HG02884 (cell line): ENCODE results near the gene COL3A1.

Experiments used
- ATAC-seq: cut with Tn5 transposase; IDR thresholded peaks from one replicate; pipeline ENCODE4 v1.9.1; 2021; ENCODE audit warnings: mild to moderate bottlenecking, moderate library complexity; ENCODE audit not compliant: unreplicated experiment

The COL3A1 gene

DNA sequence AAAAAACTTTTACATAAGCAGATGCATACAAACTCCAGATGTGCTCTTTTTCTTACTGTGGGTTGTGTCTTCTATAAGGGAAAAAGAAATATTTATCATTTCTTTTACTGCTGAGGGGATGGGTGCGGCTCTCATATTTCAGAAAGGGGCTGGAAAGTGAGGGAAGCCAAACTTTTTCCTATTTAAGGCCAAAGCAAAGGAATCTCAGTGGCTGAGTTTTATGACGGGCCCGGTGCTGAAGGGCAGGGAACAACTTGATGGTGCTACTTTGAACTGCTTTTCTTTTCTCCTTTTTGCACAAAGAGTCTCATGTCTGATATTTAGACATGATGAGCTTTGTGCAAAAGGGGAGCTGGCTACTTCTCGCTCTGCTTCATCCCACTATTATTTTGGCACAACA is at the start of gene COL3A1:
COL3A1 (plus strand) TSS at position 210 of the 400 bp plus-strand sequence; CDS start at position 327, 117 bp downstream.
- ATAC-seq = no peak

DNA sequence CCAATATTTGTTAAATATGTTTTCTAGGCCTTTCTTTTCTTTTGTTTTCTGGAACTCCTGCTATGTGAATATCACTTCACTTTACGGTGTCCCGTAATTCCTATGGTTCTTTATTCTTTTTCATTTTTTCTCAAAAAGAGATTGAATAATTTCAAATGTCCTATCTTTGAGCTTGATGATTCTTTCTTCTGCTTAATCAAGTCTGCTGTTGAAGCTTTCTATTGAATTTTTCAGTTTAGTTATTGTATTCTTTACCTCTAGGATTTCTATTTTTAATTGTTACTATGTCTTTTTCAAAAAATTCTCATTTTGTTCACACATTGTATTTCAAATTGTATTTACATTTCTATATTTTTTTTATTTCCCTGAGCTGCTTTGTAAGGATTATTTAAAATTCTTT is 45.5 kb upstream of the COL3A1 start:
- ATAC-seq = no peak

DNA sequence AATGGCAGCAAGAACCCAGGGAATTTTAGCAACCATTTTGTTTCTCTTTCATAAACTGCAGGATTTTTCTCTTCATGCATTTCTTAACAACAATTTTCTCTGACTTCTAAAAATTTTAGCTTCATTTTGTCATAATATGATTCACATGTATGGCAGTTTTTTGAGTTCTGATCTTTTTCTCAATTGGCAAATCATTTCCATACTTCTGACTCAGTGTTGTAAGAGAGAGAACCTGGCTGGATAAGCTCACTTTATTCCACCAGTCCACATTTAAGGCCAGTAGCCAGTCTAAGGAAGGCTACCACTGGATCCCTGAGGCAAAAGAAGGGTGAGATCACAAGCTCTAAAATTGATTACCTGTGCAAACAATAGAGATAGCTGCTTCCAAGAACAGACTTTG is 42.8 kb upstream of the COL3A1 start:
- no peak for ATAC-seq

DNA sequence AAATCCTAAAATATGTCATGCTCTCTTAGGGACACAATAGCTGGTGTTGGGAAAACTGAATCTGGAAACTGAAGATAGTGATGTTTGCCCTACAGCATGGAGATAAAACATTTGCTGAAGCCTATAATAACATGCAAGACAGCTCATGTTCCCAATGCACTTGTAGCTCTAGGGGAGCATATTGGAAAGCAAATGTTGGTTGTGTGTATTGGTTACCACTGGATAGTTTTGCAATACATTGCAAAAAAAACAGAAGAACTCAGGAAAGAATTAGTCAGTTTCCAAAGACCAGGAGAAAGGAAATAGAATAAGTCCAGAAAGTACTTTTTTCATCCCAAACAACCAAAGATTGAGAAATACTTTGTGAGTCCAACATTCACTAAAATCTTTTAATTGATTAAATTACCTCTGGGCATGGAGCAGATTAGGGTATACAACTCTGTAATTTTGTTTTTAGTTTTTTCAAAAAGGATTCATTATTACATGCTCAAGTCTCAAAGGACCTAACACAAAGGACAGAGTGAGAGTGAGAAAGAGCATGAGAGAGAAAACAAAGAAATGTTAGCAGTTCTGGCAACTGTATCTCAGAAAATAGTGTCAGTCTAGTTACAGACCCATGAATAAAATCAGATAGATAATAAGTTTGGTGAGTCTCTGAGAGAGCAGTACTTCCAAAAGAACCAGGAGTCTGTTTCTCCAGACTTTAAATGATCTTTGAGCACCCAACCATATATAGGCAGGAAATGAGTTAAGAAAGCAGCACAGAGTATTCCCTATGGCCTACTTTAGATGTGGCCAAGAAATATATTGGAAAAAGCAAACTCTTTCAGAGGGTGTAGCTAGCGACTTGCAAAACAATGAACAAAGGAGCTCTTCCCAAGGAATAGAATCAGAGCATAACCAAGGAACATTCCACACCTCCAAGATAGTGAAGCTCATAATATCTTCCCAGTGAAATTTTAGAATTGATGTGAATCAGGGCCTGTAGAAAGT is 36.6 kb upstream of the COL3A1 start:
- no peak for ATAC-seq

DNA sequence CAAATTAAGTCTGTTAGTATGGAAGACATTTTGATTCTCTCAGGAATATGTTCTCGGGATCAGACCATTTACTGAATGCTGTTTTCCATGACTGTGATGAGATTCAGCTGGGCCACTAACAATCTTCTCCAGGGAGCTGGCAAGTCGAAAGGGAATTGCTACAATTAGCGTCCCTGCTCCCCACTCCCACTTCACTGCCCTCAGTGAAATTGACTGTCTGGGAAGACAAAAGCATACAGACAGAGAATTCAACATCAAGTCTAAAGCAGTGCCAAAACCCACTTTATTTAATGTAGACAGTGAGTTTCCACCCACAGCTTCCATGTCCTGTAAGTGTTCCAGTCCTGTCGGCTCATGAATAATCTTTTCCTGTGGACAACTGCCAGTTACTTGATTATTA is 34.0 kb upstream of the COL3A1 start:
- no peak for ATAC-seq

DNA sequence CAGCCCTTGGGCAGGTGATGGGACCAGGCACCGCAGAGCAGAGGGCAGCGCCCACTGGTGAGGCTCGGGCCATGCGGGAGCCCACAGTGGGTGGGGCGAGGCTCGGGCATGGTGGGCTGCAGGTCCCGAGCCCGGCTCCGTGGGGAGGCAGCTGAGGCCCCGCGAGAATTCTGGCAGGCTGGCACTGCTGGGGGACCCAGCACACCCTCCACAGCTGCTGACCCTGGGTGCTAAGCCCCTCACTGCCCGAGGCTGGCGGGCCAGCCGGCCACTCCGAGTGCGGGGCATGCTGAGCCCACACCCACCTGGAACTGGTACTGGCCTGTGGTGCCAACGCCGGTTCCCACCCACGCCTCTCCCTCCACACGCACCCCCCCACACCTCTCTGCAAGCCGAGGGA is 29.7 kb upstream of the COL3A1 start:
- no peak for ATAC-seq

DNA sequence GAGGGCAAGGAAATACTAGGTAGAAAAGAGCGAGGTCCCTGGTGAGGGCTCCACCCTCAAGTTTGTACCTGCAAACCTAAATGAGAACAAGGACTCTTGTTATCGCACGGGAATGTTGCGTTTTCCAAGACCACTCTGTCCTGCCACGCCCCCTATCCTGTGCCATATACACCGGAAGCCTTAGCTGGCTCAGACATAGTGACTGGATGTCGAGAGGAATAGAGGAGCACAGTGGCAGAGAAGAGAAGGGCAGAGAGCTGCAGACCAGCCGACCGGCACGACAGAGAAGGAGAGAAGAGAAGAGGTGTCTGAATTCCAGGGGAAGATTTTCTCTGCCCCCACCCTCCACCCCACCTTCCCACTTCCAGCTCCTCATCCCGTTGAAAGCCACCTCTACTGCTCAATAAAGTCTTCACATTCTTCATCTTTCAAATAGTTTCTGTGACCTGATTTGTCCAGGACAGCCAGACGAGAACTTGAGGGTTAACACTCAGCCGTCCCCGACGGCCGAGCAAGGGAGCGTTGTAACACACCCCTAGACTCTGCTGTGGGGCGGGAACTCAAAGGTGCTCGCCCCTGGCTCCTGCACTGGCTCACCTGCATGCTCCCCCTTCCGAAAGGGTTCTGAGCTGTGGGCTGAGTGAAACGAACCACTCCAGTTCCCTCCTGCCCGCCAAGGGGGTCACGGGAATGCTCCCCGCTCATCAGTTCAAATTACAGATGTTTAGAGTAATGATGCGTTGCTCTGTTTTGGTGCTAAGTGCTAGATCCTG is 24.9 kb upstream of the COL3A1 start:
- no peak for ATAC-seq

DNA sequence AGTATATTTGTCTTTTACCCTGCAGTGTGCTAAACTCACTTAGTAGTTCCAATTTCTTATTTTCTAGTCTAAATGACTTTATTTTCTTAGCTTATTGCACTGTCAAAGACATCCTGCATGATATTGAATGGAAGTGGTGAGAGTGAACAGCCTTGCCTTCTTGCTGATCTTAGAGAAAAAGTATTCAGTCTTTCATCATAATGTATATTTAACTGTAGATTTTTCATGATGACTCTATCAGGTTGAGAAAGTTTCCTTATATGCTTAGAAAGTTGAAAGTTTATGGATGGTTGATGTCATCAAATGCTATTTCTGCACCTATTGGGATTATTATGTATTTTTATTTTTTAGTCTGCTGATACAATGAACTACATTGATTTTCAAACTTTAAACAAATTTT is 21.3 kb upstream of the COL3A1 start:
- no peak for ATAC-seq

DNA sequence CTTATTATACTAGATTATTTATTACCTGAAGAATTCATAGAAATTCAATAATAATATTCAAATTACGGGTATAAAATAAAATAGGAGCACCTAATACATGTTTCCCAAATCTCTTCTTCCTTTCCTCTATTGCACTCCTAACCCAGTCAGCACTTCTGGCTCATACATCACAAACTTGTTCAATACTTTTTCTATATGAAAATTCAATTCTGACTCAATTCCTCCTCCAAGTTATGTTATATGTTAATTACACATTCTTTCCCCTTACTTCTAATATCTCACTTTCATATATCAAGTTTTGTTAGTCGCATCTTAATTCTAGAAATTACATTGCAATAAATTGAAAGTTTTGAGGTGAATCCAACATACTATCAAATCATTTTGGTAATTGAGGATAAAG is 17.9 kb upstream of the COL3A1 start:
- no peak for ATAC-seq

DNA sequence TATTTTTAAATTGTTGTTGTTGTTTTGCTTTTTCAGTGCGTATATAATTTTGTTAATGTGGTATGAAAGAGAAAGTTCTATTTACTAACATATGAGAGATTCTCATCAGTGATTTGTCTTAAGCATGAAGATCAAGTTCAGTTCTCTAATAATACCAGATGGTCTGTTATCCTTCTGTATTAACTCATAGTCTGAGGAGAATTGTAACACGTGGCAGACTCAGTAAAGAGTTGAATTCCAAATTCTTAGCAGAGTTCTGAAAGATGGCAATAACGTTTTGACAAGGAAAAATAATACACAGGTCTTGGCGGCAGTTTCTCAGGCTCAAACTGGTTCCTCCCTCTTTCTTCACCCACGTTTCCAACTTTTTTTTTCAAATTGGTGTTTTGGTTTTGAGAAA is 17.2 kb upstream of the COL3A1 start:
- ATAC-seq = no peak

DNA sequence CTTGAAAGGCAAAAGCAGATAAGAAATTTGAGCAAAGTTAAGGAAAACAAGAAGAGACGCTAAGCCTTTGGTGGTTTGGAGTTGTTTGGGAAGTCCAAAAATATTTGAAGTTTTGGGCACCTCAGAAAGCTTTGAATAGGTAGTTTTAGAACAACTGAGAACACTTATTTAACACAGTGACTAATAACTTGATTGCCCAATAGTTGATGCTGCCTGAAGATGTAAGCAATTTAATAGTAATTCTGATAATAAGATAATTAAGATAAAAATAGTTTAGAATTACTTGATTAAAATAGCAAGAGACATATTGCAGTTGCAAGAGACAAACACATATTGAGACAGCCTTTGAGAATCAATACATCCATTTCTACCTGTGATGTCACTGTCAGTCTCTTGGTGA is 16.5 kb upstream of the COL3A1 start:
- ATAC-seq = no peak

DNA sequence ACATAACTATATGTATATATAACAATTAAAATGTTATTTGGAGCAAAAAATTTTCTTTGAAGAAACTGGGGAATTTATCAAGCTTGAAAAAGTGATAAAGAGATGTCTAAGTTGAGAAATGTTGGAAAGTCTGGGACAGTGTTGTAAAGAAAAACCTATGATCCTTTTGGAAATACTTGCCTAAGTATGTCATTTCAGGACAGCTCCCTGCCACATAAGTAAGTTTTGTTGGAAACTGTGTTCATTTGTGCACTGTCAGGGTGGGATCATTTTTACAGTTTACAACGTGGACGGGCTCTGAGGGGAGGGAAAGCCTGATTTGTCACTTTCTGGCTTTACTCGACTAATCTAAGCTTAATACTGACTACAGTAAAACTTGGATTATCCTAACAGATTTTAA is 10.4 kb upstream of the COL3A1 start:
- ATAC-seq = no peak

DNA sequence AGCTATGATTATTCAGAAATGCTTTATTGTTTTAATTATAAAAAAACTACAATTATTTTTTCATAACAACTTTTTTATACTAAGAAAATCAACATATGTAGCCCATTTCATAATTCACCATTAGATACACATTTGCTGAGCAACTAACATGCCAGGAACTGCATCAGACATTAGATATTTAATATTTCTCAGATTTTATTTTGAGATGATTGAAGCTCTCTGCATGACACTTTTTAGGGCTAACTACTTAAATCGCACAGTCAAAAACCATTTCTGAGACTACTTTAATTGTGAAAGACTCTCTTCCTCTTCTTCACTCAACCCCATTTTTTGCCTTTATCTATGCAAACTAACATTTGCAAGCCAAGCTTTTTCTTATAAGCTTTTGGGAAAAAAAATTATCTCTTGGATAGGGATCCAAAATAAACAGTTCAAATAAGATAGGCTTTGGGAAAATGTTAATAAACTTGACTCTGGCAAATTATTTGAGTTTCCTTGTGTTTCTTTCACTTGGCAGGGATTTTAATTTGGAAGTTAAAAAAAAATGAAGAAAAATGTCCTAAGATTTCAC is 9.1 kb upstream of the COL3A1 start:
- no peak for ATAC-seq

DNA sequence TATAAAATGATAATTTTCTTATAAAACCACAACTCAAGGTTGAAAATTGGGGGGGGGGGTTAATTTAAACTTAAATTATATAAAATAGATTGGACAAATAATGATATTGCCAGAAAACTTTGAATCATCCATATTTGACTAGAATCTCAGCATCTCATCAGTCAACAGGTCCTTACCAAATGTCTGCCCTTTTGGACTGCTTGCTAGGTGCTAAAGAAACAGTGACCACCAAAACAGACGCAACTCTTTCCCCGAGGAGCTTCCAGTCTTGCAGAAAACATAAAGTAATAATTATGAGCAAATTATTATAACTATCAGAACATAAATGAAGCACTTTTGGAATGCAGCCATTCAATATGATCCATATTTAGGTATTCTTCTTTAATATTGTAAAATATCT is 8.6 kb upstream of the COL3A1 start:
- no peak for ATAC-seq

DNA sequence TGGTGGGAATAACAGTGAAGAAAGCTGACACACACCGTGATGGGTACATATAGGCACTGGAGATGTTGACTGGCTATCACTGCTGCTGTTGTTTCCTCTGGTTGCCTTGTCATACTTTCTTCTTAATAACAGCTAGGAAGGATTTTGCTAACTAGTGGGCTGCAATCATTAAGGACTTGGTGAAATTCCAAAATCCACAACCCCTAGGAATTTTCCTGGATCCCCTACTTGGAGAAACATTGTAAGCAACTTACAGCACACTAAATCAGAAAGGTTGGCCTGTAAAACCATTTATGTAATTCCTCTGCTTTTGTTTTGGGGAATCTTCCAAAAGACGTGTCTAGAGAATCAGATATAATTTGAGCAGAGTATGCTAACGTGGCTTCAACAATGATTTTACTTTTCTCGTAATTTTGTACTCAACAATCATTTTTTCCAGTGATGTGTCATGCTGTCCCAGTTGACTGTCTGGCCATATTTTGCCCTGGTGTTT is 8.0 kb upstream of the COL3A1 start:
- ATAC-seq = no peak

DNA sequence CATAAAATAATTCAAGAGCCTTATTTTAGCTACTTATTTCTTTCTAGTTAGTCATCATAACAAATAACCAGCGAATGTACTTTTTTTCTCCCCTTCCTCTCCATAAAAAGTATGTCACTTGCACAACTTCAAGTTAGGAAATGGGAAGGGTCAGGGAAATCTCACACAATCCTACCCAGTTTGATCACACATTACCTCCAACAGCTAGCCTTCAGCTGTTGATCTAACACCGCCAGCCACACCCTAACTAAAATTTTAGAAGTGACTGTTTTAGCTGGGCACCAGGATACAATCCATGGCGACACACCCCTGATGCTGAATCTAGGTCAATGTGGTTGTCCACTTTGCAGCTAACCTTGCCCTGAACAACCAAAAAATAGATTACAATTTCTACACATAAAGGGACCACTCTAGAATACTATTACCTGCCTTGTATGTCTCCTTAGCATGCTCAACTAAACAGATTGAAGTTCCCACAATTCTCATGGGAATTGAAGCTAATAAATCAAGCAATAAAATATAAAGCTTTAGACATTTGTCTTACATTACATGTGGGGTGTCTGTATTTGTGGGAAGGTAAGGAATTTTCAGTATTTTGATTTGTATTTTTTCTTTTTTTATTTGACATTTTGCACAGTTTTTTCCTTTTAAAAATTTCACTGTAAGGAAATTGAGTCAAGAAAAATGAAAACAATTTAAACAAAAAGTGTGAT is 7.3 kb upstream of the COL3A1 start:
- no peak for ATAC-seq

DNA sequence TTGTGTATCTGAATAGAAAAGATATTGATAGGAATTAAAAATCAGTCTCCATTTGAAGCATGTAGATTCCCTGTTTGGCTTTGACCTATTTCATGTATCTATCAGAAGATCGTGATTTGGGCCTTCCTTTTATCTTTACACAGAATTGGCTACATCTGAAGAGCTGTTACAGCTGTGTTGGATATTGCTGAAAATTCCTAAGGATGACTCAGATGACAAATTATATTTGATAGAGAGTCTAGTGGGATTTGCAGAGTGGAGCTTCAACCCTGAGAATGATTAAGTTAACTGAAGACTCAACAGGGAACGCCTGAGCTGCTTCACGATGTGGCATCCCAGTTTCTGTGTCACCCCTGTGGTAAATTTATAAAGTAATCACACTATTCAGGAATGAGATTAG is 4.9 kb upstream of the COL3A1 start:
- ATAC-seq = no peak

DNA sequence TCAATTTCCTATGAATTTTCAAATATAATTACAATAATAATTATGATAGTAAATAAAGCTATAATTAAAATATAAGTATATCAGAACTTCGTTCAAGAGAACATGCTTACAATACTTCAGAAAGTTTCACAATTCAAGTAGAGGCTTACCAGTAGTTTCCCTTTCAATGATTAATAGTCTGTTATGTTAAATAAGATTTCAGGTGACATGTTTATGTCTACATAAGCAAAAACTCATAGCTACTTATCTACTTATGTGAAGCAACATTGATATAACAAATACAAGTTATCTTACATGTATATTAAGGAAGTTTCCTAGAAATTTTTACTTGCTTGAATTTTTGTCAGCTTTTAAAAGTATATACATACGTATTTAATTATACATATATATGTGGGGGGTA is 4.5 kb upstream of the COL3A1 start:
- ATAC-seq = no peak

DNA sequence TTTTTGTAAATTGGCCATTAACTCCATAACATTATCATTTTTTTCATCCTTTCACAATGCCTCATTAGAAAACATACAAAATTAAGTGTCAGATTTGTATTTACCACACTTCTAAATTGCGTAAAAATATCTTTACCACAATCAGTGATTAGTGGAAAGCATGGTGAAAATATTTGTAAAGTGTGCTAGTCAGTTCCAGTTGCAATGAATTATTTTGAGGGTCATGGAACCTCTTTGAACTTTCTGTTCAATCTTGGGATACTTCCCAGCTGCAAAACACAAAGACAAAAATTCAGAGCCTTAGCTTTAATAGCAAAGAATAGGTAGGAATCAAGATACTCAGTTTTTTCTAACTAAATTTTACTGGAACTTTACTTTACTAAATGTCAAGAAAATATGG is 4.0 kb upstream of the COL3A1 start:
- no peak for ATAC-seq

DNA sequence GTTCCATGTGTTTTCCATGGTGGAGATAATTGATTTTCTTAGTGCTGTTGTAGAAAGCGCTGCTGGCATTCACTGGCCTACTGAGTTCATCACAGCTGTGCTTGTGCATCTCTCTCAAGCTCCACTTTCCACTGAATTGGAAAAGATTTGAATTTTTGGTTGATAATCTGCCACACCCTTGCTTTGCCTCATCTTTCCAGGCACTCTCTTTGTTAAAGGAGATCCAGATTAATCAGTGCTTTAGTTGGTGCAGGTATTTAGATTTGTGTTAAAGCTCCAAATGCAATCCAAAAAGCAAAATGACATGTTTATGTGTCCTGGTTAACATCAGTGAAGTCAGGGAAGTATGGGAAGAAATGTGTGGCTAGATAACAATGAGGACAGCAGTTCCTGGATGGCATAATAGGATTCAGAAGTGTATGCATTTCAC is 2.7 kb upstream of the COL3A1 start:
- ATAC-seq = no peak

DNA sequence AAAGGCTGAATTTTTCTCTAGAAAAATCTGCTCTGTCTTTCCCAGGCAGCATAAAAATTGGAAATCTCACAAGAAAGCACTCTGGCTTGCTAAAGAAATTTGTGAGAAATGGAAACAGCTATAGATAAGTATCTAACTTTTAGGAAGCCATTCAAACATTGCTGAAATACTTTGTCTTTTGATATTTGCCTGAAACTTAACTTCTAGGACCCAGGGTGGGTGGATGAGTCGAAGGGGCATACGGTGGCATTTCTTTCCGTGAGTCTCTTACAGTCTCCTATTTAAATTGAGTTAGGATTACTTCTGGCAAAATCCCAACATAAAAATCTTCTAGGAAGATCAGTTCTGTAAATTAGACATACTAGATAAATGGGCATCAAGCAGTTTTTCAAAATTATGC is 532 bp upstream of the COL3A1 start:
- no peak for ATAC-seq
